ENCODE measurements around the gene LHX3.

LHX3 gene

DNA sequence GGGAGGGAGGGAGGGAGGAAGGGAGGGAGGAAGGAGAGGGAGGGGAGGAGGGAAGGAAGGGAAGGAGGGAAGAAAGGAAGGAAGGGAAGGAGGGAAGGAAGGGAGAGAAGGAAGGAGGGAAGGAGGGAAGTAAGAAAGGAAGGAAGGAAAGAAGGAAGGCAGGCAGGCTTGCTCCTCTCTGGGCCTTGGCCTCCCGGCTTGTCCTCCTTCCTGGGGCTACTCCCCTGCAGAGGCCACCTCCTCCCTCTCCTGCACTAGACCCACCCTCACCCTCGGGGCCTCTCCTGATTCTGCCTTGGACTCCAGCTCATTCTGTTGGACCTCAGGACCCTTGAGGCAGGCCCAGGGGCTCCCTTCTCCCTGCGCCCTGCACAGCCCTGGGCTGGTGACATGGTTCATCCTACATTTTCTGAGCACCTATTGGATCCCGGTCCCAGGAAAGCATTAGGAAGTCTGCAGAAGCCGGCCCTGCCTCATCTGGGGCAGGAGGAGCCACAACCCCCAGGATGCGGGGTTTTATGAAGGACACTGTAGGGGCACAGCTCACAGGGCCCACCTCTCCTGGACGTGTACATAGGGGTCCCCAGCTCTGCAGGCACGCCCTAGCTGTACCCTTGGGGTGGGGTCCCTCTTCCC lies 23.0 kb downstream of the LHX3 start:
- TF ChIP-seq CTCF (IDR thresholded peaks at IDR 0.05; ENCODE audit: low read depth, low read length), result no peak
- no peak for DNase-seq (ENCODE audit: extremely low read depth, low read depth)

DNA sequence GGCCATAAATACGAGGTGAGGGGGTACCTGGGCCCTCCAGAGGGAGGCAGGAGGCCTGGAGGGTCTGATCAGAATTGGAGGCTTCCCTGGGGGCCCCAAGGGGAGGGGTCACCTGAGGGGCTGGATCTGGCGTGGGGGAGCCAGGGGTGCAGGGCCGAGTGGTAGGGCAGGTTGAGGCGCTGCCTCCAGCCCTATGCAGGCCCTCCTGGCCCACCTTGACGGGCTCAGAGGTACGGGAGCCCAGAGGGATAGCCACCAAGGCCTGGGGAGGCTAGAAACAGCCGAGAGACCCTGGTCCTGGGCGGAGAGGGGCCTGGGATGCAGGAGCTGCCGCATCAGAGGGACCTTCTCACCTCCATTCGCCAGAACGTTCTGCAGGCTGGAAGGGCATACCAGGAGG lies 24.3 kb downstream of the LHX3 start:
- no peak for DNase-seq (ENCODE audit: extremely low read depth, low read depth)
- TF ChIP-seq CTCF (IDR thresholded peaks at IDR 0.05; ENCODE audit: low read depth, low read length), result no peak

- DNase-seq (ENCODE audit: extremely low read depth, low read depth), result no peak
- no peak for TF ChIP-seq CTCF (IDR thresholded peaks at IDR 0.05; ENCODE audit: low read depth, low read length)
Observed at GRCh38 chr9:136179761-136180160, 25.2 kb downstream of the LHX3 start.

DNA sequence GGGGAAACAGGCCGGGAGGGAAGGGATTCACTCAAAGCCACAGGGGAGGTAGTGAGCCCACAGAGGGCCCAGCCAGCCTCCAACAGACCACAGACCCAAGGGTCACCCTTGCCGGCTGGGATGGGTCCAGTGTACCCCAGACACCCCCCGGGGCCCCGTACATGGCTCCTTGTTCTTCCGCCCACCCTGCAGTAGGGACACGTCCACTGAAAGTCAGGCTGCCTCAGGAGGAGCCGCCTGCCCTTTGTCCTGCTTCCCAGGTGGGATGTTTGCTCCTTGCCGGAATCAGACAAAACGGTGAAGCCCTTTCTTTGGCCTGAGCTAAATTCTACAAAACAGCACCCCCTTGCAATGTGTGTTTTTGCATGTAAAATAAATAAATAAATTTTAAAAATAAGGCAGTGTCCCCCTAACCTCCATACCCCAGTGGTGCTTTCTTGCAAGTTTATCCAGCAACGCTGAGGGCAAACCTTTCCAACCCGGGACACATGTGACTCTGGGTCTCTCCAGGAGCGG lies 25.8 kb downstream of the LHX3 start:
- no peak for TF ChIP-seq CTCF (IDR thresholded peaks at IDR 0.05; ENCODE audit: low read depth, low read length)
- DNase-seq (ENCODE audit: extremely low read depth, low read depth), result no peak

DNA sequence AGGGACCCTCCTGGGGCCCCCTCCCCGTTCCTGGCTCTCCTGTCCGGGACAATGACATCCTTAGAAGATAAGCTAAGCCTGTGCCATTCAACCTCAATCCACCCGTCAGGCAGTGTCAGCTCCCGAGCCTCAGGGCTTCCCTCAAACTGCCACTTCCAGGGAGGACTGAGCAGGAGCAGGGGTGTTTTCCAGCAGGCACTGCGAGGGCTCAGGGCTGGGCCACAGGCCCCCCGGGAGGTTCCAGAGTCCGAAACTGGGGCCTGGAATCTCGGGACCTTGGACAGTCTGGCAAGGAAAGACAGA lies 26.2 kb downstream of the LHX3 start:
- DNase-seq (ENCODE audit: extremely low read depth, low read depth), result no peak
- no peak for TF ChIP-seq CTCF (IDR thresholded peaks at IDR 0.05; ENCODE audit: low read depth, low read length)

- no peak for TF ChIP-seq CTCF (IDR thresholded peaks at IDR 0.05; ENCODE audit: low read depth, low read length)
- no peak for DNase-seq (ENCODE audit: extremely low read depth, low read depth)
Observed at GRCh38 chr9:136178061-136178772, 26.7 kb downstream of the LHX3 start.

GRCh38 chr9:136177224-136177623 lies 27.7 kb downstream of the LHX3 start:
- TF ChIP-seq CTCF (IDR thresholded peaks at IDR 0.05; ENCODE audit: low read depth, low read length), result no peak

More at GRCh38 chr9:136177224-136177623, 27.7 kb downstream of the LHX3 start:
- DNase-seq (ENCODE audit: extremely low read depth, low read depth), result no peak
